GM12891 (cell line): Measurements from ENCODE around the gene POC1A.

Experiments
- POLR2A ChIP-seq: IDR thresholded peaks from 2 replicates; pipeline ENCODE4 v1.6.1; 2011; ENCODE audit warnings: low read depth, low read length, control low read depth
- POLR2AphosphoS5 ChIP-seq: IDR thresholded peaks from 2 replicates; pipeline ENCODE4 v1.6.1; 2011; ENCODE audit warnings: low read depth, low read length, control low read depth
- TAF1 ChIP-seq: IDR thresholded peaks from 2 replicates; pipeline ENCODE4 v1.6.1; 2011; ENCODE audit warnings: low read depth, low read length, control low read depth

DNA sequence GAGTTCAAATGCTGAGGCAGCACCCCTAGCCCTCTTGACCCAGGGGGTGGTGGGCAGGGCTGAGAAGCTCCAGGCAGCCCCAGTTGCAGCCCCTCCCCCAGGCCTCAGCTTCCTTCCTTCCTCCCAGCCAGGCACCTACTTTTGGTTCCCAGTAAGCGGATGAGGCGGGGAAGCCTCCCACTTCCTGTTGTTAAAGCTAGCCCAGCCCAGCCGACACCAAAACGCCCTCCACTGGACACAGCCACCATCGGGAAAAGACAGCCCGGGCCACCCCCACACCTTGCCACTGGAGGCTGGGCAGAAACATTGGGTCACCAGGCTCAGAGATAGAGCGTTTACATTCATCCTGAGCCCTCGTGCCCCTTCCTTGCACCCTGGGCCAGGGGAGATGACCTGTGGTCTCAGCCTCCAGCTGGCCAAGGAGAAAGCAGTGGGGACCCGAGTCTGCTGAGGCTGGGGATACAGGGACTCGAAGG lies 101.4 kb downstream of the POC1A start:
- TF ChIP-seq POLR2A (no peak), POLR2AphosphoS5 (no peak), TAF1 (no peak)
